Measurements from ENCODE around the gene AGT. TPM values are rescaled to one million over a fixed set of nuclear protein-coding genes. Genes with fewer than 3 reads are reported as not detected.

The AGT gene
- polyA plus RNA-seq, 2 of the 4 experiments (the other 2 are of a cell fraction) = 0.06 to 0.18 TPM

DNA sequence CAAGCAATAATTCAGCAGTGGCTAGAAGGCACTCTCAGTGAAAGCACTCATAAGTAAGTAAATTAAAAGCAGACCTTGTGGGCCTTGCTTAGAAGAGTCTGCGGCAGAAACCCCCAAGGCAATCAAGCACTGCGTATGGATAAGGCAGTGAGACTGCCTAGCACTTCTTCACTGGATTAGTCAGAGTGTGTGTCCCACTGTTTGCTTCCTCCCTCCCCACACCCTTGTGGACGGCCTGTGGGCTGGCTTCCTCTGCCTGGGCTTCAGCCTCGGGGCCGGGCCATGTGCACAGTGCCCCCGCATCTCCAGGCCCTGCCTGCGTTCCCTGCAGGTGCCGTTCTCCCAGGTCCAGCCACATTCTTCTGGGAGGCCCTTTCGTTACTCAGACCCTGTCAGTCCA lies 23.8 kb downstream of the AGT start (continued):
- TF ChIP-seq, protein P1, sequence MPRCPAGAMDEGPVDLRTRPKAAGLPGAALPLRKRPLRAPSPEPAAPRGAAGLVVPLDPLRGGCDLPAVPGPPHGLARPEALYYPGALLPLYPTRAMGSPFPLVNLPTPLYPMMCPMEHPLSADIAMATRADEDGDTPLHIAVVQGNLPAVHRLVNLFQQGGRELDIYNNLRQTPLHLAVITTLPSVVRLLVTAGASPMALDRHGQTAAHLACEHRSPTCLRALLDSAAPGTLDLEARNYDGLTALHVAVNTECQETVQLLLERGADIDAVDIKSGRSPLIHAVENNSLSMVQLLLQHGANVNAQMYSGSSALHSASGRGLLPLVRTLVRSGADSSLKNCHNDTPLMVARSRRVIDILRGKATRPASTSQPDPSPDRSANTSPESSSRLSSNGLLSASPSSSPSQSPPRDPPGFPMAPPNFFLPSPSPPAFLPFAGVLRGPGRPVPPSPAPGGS (IDR thresholded peaks at IDR 0.05) = no peak
- no peak for TF ChIP-seq BHLHE40 (IDR thresholded peaks at IDR 0.05; ENCODE audit: low read depth, low read length)
- no peak for TF ChIP-seq EP300 (IDR thresholded peaks at IDR 0.05)
- TF ChIP-seq EHMT2 (IDR thresholded peaks at IDR 0.05; ENCODE audit: low read depth) = no peak
- TF ChIP-seq NFE2L2 (conservative IDR thresholded peaks at IDR 0.05; ENCODE audit: low read length) = no peak
- no peak for TF ChIP-seq HOXB13 (CRISPR knock-in tag; IDR thresholded peaks at IDR 0.05; ENCODE audit: low read depth)

DNA sequence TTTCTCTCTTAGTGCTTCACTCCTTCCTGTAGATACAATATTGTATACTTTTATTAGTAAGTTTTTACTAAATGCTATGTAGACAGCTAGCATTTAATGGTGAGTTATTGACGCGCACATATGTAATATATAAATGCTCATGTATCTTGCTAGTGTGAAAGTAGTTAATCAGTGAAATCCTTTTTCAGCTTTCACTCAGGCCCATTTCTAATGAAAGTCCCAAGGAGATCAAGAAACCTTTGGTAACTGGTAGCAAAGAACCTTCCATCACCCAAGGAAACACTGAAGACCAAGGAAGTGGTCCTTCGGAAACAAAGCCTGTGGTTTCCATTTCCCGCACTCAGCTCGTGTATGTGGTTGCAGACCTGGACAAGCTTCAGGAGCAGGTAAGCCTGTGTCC lies 27.2 kb downstream of the AGT start:
- WGBS (ENCODE audit: missing lambda C conversion rate) = 81% methylated on average over 5 of the region's 5 CpGs
- CTCF ChIA-PET = interaction anchor here (1.0 kb wide), 1 partner anchor 11 kb away, joined by 3 read pairs; no protein-coding TSS in a partner anchor
- no peak overlapping the region for H3K27ac ChIP-seq
- POLR2A ChIA-PET = no interaction called here
- H3K4me2 ChIP-seq = no peak overlapping the region
- DNase-seq (ENCODE audit: low read depth in 1 of 2, low spot score in 1 of 2) = no peak
- H3K4me1 ChIP-seq = peaks cover 6% of the 10 kb centered on the region
- H3K9me3 ChIP-seq = no peaks in the 10 kb centered on the region
- no peak overlapping the region for H3K4me3 ChIP-seq
- no peak for FAIRE-seq
- no peak for ATAC-seq
- no peak for TF ChIP-seq CBX8 (IDR thresholded peaks at IDR 0.05)
- TF ChIP-seq TP53 (CRISPR knock-in tag; IDR thresholded peaks at IDR 0.05) = no peak
- TF ChIP-seq, protein P2, sequence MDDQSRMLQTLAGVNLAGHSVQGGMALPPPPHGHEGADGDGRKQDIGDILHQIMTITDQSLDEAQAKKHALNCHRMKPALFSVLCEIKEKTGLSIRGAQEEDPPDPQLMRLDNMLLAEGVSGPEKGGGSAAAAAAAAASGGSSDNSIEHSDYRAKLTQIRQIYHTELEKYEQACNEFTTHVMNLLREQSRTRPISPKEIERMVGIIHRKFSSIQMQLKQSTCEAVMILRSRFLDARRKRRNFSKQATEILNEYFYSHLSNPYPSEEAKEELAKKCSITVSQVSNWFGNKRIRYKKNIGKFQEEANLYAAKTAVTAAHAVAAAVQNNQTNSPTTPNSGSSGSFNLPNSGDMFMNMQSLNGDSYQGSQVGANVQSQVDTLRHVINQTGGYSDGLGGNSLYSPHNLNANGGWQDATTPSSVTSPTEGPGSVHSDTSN (IDR thresholded peaks at IDR 0.05) = no peak
- TF ChIP-seq, protein P1 (IDR thresholded peaks at IDR 0.05) = no peak
- TF ChIP-seq MYC (IDR thresholded peaks at IDR 0.05; ENCODE audit: borderline replicate concordance, low read length) = no peak
- TF ChIP-seq RNF2 (IDR thresholded peaks at IDR 0.05; ENCODE audit: borderline replicate concordance, low read depth) = no peak
- TF ChIP-seq RCOR1 (IDR thresholded peaks at IDR 0.05; ENCODE audit: low read depth, low read length) = no peak
- TF ChIP-seq JUN (IDR thresholded peaks at IDR 0.05) = no peak
- no peak for TF ChIP-seq RFX5 (IDR thresholded peaks at IDR 0.05)
- no peak for TF ChIP-seq BHLHE40 (IDR thresholded peaks at IDR 0.05; ENCODE audit: low read depth, low read length)
- TF ChIP-seq, protein P3, sequence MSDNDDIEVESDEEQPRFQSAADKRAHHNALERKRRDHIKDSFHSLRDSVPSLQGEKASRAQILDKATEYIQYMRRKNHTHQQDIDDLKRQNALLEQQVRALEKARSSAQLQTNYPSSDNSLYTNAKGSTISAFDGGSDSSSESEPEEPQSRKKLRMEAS (IDR thresholded peaks at IDR 0.05) = no peak
- TF ChIP-seq, protein P4, sequence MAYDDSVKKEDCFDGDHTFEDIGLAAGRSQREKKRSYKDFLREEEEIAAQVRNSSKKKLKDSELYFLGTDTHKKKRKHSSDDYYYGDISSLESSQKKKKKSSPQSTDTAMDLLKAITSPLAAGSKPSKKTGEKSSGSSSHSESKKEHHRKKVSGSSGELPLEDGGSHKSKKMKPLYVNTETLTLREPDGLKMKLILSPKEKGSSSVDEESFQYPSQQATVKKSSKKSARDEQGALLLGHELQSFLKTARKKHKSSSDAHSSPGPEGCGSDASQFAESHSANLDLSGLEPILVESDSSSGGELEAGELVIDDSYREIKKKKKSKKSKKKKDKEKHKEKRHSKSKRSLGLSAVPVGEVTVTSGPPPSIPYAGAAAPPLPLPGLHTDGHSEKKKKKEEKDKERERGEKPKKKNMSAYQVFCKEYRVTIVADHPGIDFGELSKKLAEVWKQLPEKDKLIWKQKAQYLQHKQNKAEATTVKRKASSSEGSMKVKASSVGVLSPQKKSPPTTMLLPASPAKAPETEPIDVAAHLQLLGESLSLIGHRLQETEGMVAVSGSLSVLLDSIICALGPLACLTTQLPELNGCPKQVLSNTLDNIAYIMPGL (CRISPR knock-in tag; IDR thresholded peaks at IDR 0.05; ENCODE audit: borderline replicate concordance) = no peak
- TF ChIP-seq, protein P5, sequence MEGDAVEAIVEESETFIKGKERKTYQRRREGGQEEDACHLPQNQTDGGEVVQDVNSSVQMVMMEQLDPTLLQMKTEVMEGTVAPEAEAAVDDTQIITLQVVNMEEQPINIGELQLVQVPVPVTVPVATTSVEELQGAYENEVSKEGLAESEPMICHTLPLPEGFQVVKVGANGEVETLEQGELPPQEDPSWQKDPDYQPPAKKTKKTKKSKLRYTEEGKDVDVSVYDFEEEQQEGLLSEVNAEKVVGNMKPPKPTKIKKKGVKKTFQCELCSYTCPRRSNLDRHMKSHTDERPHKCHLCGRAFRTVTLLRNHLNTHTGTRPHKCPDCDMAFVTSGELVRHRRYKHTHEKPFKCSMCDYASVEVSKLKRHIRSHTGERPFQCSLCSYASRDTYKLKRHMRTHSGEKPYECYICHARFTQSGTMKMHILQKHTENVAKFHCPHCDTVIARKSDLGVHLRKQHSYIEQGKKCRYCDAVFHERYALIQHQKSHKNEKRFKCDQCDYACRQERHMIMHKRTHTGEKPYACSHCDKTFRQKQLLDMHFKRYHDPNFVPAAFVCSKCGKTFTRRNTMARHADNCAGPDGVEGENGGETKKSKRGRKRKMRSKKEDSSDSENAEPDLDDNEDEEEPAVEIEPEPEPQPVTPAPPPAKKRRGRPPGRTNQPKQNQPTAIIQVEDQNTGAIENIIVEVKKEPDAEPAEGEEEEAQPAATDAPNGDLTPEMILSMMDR (IDR thresholded peaks at IDR 0.05) = no peak
- TF ChIP-seq FOSB (CRISPR knock-in tag; IDR thresholded peaks at IDR 0.05) = no peak

Data from A549 (cell line).